ENCODE data around the gene USH2A.

USH2A gene

GRCh38 chr1:215608646-215609045 lies 814.6 kb downstream of the USH2A start:
- no peak for DNase-seq

GRCh38 chr1:215607412-215607811 lies 815.8 kb downstream of the USH2A start:
- no peak for DNase-seq

GRCh38 chr1:215606564-215607168 lies 816.6 kb downstream of the USH2A start:
- no peak for DNase-seq

GRCh38 chr1:215606036-215606435 lies 817.2 kb downstream of the USH2A start:
- no peak for DNase-seq

GRCh38 chr1:215605011-215605621 lies 818.1 kb downstream of the USH2A start:
- no peak for DNase-seq

GRCh38 chr1:215603319-215603718 lies 819.9 kb downstream of the USH2A start:
- DNase-seq = no peak

GRCh38 chr1:215601276-215601675 lies 822.0 kb downstream of the USH2A start:
- no peak for DNase-seq

- no peak for DNase-seq
These were observed 822.4 kb downstream of the USH2A start for GRCh38 chr1:215600867-215601266.

GRCh38 chr1:215600258-215600792 lies 822.9 kb downstream of the USH2A start:
- no peak for DNase-seq

GRCh38 chr1:215599418-215600074 lies 823.7 kb downstream of the USH2A start:
- DNase-seq = no peak

- no peak for DNase-seq
These were observed 825.3 kb downstream of the USH2A start for GRCh38 chr1:215597961-215598360.

GRCh38 chr1:215595231-215595630 lies 828.0 kb downstream of the USH2A start:
- DNase-seq = no peak

- DNase-seq = no peak
These were observed 828.6 kb downstream of the USH2A start for GRCh38 chr1:215594640-215595039.

GRCh38 chr1:215590779-215591491 lies 832.3 kb downstream of the USH2A start:
- no peak for DNase-seq

GRCh38 chr1:215589650-215590435 lies 833.4 kb downstream of the USH2A start:
- DNase-seq = no peak

GRCh38 chr1:215584389-215584788 lies 838.9 kb downstream of the USH2A start:
- DNase-seq = no peak

GRCh38 chr1:215583185-215583749 lies 840.0 kb downstream of the USH2A start:
- no peak for DNase-seq

- no peak for DNase-seq
These were observed 841.4 kb downstream of the USH2A start for GRCh38 chr1:215581896-215582295.

Measured in CD4-positive, alpha-beta T cell treated with Interferon alpha-2 for 1 hour (primary cell).